GM12865 (cell line): ENCODE results near the gene PTPN13.

Source experiments
- DNase-seq: peaks from one replicate; pipeline ENCODE4 v3.0.0; 2010; ENCODE audit warnings: low read depth
- H3K4me3 ChIP-seq: 2 replicates; pipeline ENCODE4 v1.5.1; 2011; ENCODE audit warnings: mild to moderate bottlenecking, low read depth, low read length, control low read depth
- TF ChIP-seq, protein P1 (sequence below): IDR thresholded peaks from 2 replicates; pipeline ENCODE4 v1.5.1; 2011; ENCODE audit warnings: low read length, control low read depth, low read depth, inconsistent platforms; ENCODE audit not compliant: insufficient read depth; ENCODE audit errors: missing control alignments

PTPN13 gene

DNA sequence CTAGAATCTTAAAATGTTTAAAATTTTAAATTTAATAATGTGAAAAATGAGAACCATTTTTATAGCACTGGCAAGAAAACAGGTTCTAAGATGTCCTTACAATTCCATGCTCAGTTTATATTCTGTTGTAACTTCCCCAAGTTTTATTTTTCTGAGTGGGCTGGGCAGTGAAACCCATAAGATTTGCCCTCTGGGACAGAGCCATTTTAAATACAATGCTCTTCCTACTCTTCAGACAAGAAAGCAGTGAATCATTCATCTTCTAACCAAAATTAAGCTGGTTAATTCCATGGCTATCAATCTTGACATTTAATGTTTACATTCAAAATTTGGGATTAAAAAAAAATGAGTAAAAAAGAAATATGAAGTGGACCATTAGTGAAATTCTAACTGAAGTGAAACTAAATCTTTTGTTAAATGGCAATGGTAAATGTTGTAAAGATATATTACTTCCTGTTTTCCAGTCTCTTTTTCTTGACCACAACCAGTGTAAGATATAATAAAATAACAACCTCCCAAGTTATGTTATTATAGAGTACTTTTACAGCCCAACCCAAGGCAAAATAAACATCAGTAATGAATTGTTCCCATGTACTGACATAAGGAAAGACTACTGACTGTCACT lies 37.2 kb upstream of the PTPN13 start:
- no peak for DNase-seq
- H3K4me3 ChIP-seq: peak overlapping the region; percentile 24; the same call in 1 of the 2 replicates
- TF ChIP-seq, protein P1, sequence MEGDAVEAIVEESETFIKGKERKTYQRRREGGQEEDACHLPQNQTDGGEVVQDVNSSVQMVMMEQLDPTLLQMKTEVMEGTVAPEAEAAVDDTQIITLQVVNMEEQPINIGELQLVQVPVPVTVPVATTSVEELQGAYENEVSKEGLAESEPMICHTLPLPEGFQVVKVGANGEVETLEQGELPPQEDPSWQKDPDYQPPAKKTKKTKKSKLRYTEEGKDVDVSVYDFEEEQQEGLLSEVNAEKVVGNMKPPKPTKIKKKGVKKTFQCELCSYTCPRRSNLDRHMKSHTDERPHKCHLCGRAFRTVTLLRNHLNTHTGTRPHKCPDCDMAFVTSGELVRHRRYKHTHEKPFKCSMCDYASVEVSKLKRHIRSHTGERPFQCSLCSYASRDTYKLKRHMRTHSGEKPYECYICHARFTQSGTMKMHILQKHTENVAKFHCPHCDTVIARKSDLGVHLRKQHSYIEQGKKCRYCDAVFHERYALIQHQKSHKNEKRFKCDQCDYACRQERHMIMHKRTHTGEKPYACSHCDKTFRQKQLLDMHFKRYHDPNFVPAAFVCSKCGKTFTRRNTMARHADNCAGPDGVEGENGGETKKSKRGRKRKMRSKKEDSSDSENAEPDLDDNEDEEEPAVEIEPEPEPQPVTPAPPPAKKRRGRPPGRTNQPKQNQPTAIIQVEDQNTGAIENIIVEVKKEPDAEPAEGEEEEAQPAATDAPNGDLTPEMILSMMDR: no peak

DNA sequence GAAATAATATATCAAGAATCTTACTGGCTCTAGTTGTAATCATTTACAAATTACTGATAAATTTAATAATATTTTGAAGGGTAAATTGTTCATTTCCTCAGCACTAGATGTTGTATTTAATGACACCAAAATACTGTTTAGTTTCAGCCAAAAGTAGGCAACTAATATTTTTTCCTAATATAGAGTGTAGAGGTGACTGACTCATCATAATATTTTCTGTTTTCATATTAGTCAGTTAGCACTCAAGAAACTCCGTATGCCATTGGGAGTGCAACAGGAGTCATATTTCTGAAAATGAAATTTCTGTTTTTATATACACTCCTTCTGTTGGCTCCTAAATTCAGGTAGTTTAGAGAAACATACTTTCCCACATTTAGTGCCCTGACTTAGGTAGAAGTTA lies 36.6 kb upstream of the PTPN13 start:
- peak overlapping the region; percentile 24; the same call in 1 of the 2 replicates for H3K4me3 ChIP-seq
- peak; percentile 70 for DNase-seq
- TF ChIP-seq, protein P1: no peak

DNA sequence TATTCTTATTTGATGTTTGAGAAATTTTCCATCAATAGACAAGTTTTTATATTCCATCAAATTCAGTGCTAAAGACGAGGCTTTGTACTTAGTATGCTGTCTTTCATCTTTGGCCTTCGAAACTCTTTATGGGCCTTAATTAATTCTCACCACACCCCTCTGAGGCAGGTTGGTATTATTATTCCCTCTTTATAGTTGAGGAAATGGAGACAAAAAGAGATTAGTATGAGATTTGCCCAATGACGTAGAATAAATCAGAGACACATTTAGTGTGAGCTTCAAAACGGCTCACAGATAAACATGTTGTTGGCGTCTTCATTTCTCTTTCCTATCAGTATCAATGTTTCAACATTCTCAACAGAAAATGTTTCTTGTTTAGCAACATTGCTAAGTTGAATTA lies 35.9 kb upstream of the PTPN13 start:
- no peak overlapping the region for H3K4me3 ChIP-seq
- no peak for DNase-seq
- TF ChIP-seq, protein P1: no peak

DNA sequence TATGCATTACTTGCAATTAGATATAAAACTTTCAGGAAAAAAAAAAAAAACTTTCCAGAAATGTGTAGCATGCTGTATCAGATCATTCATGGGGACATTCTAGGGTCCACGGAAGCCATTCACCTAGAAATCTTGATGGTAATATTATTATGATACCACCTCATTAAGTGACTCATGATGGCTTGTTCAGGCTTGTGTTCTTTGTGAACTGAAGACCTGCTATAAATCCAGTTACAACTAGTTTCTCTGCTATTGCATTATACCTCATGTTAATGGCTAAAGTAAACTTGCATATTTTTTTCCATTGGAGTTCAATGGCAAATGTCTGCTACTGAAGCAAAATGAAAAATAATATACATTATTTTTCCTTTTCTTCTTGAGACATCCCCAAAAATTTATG lies 35.3 kb upstream of the PTPN13 start:
- no peak for DNase-seq
- TF ChIP-seq, protein P1: no peak
- H3K4me3 ChIP-seq: no peak overlapping the region

DNA sequence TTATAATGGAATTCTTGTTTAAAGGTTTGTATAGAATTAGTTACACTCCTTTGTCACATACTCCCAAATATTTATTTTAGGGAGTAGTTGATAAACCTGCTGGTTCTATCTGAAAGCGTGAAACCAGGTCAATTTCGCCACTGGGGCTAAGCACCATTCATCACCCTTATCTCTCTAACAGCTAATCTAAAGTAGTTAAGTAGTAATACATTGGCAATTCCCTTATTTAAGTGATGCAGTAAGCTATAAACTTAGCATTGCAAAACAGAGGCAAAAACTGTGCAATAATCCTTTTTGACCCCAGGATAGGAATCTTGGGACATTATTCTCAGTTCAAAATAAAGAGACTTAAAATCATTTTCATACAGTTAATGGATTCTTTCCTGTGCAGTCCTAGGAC lies 33.7 kb upstream of the PTPN13 start:
- no peak for DNase-seq
- H3K4me3 ChIP-seq: no peak overlapping the region
- TF ChIP-seq, protein P1: no peak

DNA sequence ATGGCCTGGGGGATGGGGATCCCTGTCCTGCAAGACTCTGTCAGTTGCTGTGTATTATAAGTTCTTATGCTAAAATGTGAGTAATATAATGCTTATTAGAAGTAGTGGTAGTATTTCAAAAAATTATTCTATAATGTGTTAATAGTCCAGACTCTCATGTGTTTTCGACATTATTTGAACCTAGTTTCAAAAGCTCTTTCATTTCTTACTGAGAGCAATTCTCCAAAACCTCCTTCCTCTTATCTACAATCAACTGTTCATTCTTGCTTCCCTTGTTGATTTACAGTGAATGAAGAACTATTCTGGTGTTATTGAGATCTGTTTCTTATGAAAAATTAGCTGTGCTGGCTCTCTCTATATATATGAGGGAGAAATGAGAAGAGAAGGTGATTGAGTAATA lies 32.9 kb upstream of the PTPN13 start:
- DNase-seq: no peak
- TF ChIP-seq, protein P1: no peak
- no peak overlapping the region for H3K4me3 ChIP-seq

DNA sequence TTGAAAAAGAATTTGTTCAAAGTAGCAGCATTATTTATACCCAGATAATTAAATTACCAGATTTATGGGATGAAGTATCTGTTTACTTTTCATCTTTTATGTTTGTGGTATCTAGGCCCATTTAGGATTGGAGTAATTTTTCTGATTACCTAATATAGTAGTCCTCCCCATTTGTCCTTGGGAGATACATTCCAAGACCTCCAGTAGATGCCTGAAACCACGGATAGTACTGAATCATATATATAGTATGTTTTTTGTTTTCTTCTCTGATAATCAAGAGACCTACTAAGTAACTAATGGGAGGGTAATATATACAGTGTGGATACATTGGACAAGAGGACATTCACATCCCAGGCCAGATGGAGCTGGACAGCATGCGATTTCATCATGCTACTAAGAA lies 30.7 kb upstream of the PTPN13 start:
- H3K4me3 ChIP-seq: no peak overlapping the region
- TF ChIP-seq, protein P1: no peak
- DNase-seq: no peak
